ENCODE data around the gene SPATA16. TPM values are rescaled to one million over a fixed set of nuclear protein-coding genes. Genes with fewer than 3 reads are reported as not detected.

The SPATA16 gene
- total and polyA plus RNA-seq, 7 donors: not detected

GRCh38 chr3:173066044-173067004 is 74.7 kb downstream of the SPATA16 start:
- H3K9me3 ChIP-seq: peaks cover 0 to 2% (median 0%) of the 10 kb centered on the region in 4 donors
- H3K4me3 ChIP-seq: no peak overlapping the region
- WGBS, 2 donors: 34 to 59% methylated on average over 4 of the region's 4 CpGs
- intact Hi-C loops (cut with DNase I): no loop called here
- peaks cover 0 to 2% (median 0%) of the 10 kb centered on the region in 4 donors for H3K4me1 ChIP-seq
- TF ChIP-seq EP300 (IDR thresholded peaks at IDR 0.05) (no peak), POLR2AphosphoS5 (IDR thresholded peaks at IDR 0.05) (no peak), CTCF (IDR thresholded peaks at IDR 0.05) (no peak), POLR2A (IDR thresholded peaks at IDR 0.05) (no peak)
- no peaks in the 10 kb centered on the region for H3K27me3 ChIP-seq
- H3K27ac ChIP-seq: no peak overlapping the region
- no peak for DNase-seq
- H3K36me3 ChIP-seq: no peaks in the 10 kb centered on the region

GRCh38 chr3:173065543-173065981 is 75.5 kb downstream of the SPATA16 start:
- Histone ChIP-seq H3K36me3 (no peaks in the 10 kb centered on the region), H3K4me3 (no peak overlapping the region), H3K4me1 (peaks cover 0 to 2% (median 0%) of the 10 kb centered on the region in 4 donors), H3K27ac (no peak overlapping the region), H3K27me3 (no peaks in the 10 kb centered on the region), H3K9me3 (peaks cover 0 to 2% (median 0%) of the 10 kb centered on the region in 4 donors)
- WGBS, 2 donors: 62 to 65% methylated on average over 3 of the region's 3 CpGs
- no peak for DNase-seq
- TF ChIP-seq EP300 (IDR thresholded peaks at IDR 0.05): no peak
- no peak for TF ChIP-seq POLR2A (IDR thresholded peaks at IDR 0.05)
- no peak for TF ChIP-seq CTCF (IDR thresholded peaks at IDR 0.05)
- TF ChIP-seq POLR2AphosphoS5 (IDR thresholded peaks at IDR 0.05): no peak
- intact Hi-C loops (cut with DNase I): no loop called here

GRCh38 chr3:173064631-173065030 is 76.4 kb downstream of the SPATA16 start:
- peaks cover 0 to 2% (median 0%) of the 10 kb centered on the region in 4 donors for H3K4me1 ChIP-seq
- H3K9me3 ChIP-seq: peaks cover 0 to 2% (median 0%) of the 10 kb centered on the region in 4 donors
- no peak for DNase-seq
- H3K36me3 ChIP-seq: no peaks in the 10 kb centered on the region
- TF ChIP-seq POLR2A (IDR thresholded peaks at IDR 0.05): no peak
- no peak for TF ChIP-seq CTCF (IDR thresholded peaks at IDR 0.05)
- no peak for TF ChIP-seq POLR2AphosphoS5 (IDR thresholded peaks at IDR 0.05)
- TF ChIP-seq EP300 (IDR thresholded peaks at IDR 0.05): no peak
- no peaks in the 10 kb centered on the region for H3K27me3 ChIP-seq
- WGBS, 2 donors: 78 to 89% methylated on average over 1 of the region's 1 CpG
- no peak overlapping the region for H3K4me3 ChIP-seq
- intact Hi-C loops (cut with DNase I): no loop called here
- no peak overlapping the region for H3K27ac ChIP-seq

- no peaks in the 10 kb centered on the region for H3K4me1 ChIP-seq
- TF ChIP-seq EP300 (IDR thresholded peaks at IDR 0.05) (no peak), POLR2AphosphoS5 (IDR thresholded peaks at IDR 0.05) (no peak), CTCF (IDR thresholded peaks at IDR 0.05) (no peak), POLR2A (IDR thresholded peaks at IDR 0.05) (no peak)
Measured at GRCh38 chr3:173058229-173058628, 82.8 kb downstream of the SPATA16 start.

More at GRCh38 chr3:173058229-173058628, 82.8 kb downstream of the SPATA16 start:
- Histone ChIP-seq H3K27me3 (no peaks in the 10 kb centered on the region), H3K27ac (no peak overlapping the region), H3K36me3 (no peaks in the 10 kb centered on the region), H3K4me3 (no peak overlapping the region), H3K9me3 (no peaks in the 10 kb centered on the region)
- WGBS, 2 donors: 82 to 89% methylated on average over 2 of the region's 2 CpGs
- DNase-seq: no peak
- intact Hi-C loops (cut with DNase I): no loop called here

Measured in sigmoid colon (tissue), 7 donors.